T1000 (cell line): Measurements from ENCODE around the gene OR51B6.
"Not testable (repeated sequence)": the region's sequence is repeated elsewhere in the genome, so short reads cannot be mapped to it uniquely, and the experiment has no call there.

ENCODE experiments used
- DNase-seq: peaks from one replicate; lab custom pipeline; 2025; ENCODE audit warnings: mixed read lengths; lab: John Stamatoyannopoulos, UW

Gene OR51B6, protein sequence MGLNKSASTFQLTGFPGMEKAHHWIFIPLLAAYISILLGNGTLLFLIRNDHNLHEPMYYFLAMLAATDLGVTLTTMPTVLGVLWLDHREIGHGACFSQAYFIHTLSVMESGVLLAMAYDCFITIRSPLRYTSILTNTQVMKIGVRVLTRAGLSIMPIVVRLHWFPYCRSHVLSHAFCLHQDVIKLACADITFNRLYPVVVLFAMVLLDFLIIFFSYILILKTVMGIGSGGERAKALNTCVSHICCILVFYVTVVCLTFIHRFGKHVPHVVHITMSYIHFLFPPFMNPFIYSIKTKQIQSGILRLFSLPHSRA

DNA sequence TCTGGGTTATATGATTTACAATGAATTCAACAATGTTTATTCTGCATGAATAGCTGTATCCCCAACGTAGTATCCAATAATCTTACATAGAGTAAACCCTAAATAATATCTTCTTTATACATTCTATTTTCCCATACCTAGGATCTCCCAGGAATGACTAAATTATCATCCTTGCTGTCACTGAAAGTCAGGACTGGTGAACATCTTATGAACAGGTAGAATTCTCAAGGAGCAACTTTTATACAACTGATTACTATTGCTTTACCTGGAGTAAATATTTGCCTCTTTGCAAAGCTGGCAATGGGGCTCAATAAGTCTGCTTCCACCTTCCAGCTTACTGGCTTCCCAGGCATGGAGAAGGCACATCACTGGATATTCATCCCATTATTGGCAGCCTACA, at the start of gene OR51B6:
Gene OR51B6, plus strand, starts transcription at position 301 of the 400 bp plus-strand sequence. Its CDS starts 0 bp downstream, at position 301.
- no peak for DNase-seq

DNA sequence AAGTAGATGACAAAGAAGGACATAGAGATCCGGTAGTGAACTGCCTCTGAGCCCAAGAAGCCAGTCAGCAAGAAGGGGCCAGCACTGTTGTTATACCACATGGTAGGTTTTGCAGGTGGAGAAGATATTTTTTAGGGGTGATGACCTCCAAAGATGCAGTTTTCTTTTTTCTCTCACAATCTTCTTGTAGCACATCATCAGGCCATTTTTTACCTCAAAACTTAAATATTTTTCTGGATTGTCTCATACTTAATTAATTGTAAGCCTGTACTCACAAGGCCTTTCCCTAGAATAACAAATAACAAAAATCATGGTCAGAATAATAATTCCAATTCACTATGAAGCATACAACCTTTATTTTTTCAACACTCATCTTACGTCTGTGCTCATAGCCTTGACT, 49.5 kb upstream of the OR51B6 start, which contains the start of gene OR51B4:
Gene OR51B4, minus strand, starts transcription at position 101 of the 400 bp plus-strand sequence. Its CDS starts 0 bp downstream, at position 101.
- DNase-seq: no peak

DNA sequence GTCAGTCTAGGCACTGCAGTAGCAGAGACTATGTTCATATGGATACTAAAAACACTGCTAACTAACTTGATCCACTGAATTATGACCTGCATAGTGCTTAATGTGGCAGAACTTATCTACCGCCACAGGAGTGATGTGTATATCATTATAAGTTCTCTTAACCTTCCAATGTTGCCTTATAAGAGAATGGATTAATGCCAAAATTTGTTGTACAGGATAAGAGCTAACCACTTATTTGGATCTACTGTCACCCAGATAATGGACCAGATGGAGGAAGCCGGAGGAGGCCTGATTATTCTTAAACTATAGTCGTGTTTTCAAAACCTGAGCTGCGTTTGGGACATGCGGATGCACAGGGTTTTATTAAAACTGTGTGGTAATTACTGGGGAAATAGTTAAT, 47.7 kb upstream of the OR51B6 start:
- DNase-seq: no peak

DNA sequence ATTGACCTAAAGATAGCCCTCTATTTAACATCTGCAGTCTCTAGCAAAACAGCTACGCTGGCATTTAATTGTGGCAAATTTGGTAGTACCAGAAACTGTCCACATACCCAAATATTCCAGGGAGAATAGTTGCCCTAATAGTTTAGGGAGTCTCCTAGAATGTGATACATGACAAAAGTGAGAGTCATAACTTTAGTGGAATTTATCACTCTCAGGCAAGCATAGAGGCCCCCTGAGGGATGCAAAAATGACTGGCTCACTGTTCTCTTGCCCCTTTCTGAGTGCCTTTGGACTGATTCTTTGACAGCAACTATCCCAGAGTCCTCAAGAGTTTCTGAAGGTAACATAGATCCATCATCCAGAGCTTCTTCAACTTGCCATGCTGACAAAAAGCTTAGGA, 47.3 kb upstream of the OR51B6 start:
- DNase-seq: no peak

DNA sequence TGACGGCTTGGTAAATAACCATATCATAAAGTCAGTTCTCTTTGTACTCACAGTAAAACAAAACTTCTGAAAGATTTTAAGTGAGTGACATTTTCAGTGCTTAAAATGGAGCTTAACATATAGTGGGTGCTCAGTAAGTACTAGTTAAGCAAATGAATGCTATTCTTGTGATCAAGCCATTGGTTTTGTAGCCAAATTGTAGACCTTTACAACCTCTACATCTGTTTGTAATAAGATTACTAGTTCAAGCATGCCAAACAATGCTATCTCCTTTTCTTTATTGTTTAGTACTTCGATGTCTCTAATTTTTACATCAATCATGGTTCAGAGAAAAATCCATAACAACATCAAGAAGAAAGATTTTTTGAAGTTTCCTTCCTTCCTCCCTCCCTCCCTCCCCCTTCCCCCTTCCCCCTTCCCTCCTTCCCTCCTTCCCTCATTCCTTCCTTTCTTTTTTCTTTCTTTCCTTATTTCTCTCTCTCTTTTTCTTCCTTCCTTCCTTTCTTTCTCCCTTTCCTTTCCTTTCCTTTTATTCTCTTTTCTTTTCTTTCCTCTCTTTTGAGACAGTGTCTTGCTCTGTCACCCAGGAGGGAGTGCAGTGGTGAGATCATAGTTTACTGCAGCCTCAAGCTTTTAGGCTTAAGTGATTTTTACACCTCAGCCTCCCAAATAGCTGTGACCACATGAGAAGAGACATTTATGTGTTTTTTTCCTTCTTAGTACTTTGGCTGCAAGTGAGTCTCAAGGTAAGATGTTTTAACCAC, 43.9 kb upstream of the OR51B6 start:
- no peak for DNase-seq

DNA sequence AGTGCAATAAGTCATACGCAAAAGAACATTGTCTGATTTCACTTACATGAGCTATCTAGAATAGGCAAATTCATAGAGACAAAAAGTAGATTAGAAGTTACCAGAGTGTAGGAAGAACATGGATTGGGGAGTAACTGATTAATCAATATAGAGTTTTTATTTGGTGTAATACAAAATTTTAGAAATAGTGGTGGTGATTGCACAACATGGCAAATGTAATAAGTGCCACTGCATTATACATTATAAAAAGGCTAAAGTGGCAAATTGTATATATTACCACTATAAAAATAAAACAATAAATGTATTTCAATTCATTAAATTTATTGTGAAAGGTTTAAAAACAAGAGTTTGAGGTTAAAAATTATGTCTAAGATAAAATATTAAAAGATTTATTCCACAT, 40.9 kb upstream of the OR51B6 start:
- no peak for DNase-seq

DNA sequence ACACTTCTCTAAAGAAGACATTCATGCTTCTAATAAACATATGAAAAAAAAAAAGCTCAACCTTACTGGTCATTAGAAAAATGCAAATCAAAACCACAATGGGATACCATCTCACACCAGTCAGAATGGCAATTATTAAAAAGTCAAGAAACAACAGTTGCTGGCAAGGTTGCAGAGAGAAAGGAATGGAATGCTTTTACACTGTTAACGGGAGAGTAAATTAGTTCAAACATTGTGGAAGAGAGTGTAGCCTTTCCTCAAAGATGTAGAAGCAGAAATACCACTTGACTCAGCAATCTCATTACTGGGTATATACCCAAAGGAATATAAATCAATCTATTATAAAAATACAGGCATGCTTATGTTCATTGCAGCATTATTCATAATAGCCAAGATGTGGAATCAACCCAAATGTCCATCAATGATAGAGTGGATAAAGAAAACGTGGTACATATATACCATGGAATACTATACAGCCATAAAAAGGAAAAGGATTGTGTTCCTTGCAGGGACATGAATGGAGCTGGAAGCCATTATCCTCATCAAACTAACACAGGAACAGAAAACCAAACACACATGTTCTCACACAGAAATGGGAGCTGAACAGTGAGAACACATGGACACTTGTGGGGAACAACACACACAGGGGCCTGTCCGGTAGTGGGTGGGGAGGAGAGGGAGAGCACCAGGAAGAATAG, 37.8 kb upstream of the OR51B6 start:
- DNase-seq: not testable (repeated sequence)

DNA sequence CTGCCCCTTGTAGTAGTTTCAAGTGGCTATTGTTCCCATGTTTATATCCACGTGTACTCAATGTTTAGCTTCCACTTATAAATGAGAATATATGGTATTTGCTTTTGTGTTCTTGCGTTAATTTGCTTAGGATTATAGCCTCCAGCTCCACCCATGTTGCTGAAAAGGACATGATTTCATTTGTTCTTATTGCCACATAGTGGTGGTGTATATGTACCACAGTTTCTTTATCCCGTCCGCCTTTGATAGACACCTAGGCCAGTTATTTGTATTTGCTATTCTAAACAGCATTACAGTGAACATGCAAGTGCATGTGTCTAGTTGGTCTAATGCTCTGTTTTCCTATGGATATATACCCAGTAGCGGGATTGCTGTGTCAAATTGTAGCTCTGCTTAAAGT, 34.0 kb upstream of the OR51B6 start:
- no peak for DNase-seq

DNA sequence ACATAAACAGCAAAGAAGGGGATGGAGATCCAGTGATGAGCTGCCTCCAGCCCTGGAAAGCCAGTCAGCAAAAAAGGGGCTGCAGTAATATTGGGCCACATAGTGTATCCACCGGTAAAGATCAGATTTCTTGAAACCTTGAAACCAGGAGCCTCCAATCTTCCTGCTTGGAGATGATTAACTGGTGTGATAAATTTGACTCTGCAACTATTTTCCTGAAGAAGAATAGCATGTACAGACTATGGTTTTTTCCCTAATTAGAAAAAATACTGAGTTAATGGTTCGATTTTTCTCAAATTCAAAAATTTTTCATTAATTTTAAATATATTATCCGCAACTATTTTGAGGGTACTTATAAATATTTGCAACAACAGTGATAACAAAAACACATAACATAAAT, 27.1 kb upstream of the OR51B6 start, which contains the start of gene OR51B2:
Gene OR51B2, minus strand, starts transcription at position 101 of the 400 bp plus-strand sequence. Its CDS starts 0 bp downstream, at position 101.
- no peak for DNase-seq

DNA sequence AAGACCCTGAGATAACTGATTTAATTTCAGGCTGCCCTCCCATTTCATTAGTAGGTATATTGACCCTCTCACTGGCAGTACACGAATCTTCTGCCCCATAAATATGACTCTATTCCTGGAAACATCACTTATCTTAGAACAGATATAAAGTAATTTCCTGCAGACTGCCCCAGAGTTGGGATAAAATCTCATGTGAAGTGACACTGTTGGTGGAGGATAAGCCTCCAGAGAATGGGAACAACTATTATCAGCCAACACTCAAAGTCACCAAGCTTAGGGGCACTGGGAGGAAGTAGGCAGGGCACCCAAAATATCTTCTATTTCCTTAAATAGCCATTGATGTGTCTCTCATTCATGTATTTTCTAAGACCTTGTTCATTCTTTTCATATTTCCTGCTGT, 16.1 kb upstream of the OR51B6 start:
- DNase-seq: no peak

DNA sequence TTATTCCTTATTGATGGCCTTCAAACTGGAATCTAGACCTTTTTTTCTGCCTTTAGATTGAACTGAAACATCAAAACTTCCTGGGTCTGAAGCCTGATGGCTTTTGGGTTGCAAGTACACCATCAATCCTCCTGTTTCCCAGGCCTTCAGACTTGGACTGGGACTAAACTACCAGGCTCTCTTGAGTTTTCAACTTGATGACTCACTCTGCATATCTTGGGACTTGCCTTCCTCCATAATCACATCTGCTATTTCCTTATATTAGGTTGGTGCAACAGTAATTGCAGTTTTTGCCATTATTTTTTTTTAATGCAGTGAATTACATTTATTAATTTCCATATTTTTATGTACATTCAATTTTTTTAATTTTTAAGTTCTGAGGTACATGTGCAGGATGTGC, 15.0 kb upstream of the OR51B6 start:
- DNase-seq: no peak

DNA sequence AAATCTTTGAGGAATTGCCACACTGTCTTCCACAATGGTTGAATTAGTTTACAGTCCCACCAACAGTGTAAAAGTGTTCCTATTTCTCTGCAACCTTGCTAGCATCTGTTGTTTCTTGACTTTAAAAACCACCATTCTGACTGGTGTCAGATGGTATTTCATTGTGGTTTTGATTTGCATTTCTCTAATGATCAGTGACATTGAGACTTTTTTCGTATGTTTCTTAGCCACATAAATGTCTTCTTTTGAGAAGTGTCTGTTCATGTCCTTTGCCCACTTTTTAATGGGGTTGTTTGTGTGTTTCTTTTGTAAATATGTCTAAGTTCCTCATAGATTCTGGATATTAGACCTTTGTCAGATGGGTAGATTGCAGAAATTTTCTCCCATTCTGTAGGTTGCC, 14.1 kb upstream of the OR51B6 start:
- DNase-seq: not testable (repeated sequence)

DNA sequence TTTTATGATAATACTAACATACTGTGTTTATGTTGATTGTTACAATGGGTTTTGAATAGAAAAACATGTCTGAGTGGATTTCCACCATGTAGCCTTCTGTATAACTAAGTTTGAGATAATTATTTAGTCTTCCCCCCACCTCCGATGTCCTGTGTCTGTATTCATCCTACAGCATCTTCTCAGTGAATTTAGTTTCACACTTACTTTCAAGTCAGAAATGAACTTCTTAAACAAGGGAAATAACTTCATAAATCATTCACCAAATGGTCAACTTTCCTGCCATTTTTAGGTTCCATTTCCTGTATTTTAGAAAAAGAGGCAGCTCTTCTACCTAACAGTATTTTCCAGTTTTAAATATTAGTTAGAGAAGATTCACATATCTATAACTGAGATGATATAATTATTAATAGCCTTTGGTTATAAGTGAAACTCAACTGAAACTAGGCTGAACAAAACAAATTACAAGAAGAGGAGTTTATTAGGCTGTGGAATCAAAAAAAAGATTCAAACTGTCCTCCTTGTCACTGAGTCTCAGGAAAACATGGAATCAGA, 11.5 kb upstream of the OR51B6 start:
- no peak for DNase-seq

DNA sequence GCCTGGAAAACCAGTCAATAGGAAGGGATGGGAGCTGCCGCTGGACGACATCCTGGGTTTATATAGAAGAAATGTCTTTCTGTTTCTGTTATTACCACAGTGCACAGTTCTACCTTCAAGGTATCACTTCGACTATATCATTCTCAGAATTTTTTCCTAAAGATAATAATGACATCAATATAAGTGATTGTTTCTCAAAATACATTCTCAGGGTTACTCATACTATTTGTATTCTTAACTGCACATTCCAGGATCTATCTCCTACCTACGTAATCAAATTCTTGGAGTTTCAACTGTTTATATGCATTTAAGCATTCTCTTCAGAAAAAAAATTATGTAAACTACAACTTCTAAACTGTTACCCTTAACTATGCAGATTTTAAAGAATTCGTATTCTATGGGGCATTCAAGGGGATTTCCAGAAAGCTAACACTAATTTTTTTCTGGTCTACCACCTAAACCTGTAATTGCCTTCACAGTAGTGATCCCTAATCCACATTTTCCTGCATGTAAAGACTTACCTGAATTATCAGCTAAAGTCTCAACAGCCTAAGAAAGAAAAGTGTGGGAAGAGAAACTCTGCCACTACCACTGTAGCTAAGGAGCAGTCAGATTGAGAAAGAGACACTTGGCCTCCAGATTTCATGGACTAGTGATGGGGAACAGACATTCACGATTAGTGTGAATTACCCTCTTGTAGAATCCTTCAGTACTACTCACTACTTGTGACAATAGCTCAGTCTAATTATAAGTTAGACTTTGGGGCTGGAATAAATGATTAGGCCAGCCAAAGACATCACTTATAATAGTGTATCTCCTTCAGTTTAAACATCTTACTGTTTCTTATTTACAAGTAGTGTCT, 7.6 kb upstream of the OR51B6 start, which contains the start of gene OR51B5:
Gene OR51B5, minus strand, starts transcription at position 51 of the 862 bp plus-strand sequence. Its CDS starts 0 bp downstream, at position 51.
- no peak for DNase-seq

DNA sequence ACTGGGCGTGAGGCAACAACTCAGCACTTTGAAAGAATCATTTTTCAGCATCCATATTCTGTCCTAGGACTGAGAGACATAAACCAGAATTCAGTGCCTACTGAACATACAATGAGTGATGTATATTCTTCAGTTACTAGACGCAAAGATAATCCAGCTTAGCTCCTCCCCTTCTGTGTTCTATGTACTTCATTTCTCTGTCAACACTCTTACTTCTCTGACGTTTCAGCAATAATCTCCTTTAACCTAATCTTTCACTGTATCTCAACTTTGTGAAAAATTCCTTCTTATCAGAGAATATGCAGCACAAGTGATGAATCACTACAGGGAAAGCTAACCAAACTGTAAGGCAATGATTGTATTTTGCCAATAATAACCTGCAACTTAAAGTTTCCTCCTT, 5.5 kb upstream of the OR51B6 start:
- DNase-seq: no peak

DNA sequence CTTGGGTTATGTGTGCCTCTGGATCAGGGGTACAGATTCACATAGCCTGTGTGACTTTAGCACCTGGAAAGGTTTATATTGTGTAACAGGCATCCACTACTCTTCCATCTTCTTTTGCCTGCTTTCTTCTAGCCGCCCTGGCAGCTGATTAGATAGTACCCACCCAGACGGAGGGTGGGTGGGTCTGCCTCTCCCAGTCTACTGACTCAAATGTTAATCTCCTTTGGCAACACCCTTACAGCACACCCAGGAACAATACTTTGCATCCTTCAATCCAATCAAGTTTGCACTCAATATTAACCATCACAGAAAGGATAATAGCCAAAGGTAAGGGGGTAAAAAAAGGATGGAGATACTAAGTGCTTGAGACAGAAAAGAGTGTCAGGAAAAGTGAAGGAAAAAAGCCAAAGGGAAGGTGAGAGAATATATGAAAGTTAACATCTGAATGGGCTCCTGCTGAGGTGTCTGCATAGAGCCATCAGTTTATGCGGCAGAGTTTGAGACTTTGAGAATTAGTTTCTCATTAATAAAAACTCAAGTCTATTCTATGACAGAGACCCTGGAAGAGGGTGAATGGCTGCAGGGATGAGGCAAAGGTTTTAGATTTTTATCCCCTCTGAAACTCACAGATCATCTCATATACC, 2.6 kb upstream of the OR51B6 start:
- DNase-seq: no peak

DNA sequence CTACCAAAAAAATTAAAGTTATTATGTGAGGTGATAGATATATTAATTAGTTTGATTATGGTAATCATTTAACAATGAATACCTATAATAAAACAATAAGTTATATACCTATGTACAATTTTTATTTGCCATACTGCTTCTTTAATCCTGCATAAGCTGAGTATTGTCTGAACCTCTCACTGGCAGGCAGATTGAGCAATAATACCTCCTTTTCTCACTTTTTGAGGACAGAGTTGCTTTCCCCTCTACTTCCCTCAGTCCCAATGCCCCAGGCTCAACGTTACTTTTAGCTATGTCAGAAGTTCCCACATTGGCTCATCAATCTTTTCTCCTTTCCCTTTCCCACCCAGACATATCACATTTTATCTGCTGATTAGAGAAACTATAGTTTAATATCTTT, 1.8 kb upstream of the OR51B6 start:
- no peak for DNase-seq

DNA sequence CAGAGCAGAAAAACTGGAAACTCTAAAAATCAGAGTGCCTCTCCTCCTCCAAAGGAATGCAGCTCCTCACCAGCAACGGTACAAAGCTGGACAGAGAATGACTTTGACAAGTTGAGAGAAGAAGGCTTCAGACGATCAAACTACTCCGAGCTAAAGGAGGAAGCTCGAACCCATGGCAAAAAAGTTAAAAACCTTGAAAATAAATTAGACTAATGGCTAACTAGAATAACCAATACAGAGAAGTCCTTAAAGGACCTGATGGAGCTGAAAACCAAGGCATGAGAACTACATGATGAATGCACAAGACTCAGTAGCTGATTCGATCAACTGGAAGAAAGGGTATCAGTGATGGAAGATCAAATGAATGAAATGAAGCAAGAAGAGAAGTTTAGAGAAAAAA, 4.7 kb downstream of the OR51B6 start:
- DNase-seq: not testable (repeated sequence)

DNA sequence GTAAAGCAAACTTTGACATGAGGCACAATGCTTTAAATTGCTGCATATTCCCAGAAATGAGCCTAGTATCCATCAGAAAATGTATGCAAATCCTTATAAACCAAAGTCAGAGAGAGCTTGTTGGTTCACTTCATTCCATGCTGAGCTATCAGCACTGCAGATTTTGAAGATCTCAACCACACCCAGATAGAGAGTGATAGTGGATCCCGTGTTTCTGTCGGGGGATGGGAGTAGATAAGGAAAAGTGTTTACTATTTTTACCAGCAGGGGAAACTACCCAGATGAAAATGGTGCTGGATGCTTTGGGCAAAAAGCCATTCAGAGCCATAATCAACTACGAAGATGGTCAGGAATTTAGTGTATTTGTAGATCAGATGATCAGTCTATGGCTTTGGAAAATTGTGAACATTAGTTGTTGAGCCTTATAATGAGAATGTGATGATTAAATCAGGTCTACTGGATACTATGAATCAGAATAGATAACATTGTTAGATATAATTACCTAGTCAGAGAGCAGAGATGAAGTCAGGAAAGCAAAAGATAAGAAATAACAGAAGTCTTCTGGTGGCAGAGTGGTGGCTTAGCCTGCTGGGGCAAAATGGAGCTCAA, 10.8 kb downstream of the OR51B6 start:
- DNase-seq: no peak

DNA sequence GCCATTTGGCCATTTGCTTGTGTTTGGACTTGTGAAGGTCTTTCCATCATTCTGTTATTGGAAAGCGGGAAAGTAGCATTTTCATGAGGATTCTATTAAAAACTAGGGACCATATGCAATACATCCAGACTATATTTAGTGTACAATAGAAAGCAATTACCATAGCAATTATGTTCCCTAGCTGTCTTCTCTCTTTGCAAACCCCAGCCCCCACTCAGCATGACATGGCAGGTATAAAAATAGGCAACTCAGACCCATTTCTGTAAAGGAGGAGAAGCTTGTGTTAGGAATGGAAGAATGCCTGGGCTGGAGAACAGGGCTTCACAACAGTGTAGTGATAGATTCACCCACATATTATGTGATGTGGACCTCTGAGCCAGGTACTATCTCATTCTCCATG, 12.4 kb downstream of the OR51B6 start:
- no peak for DNase-seq
